Duodenal mucosa (tissue), 2 donors: ENCODE results near the gene OSM.
"Not testable (repeated sequence)": the region's sequence is repeated elsewhere in the genome, so short reads cannot be mapped to it uniquely, and the experiment has no call there.

Experiments used
- H3K27ac ChIP-seq: one replicate; pipeline ENCODE4 v1.7.0; 2013; ENCODE audit warnings: low read depth, low read length
- H3K27me3 ChIP-seq, 2 donors: one replicate each; pipeline ENCODE4 v1.7.0; 2013; ENCODE audit warnings: low read length in 2 of 2, control low read depth in 1 of 2; ENCODE audit not compliant: insufficient read depth in 2 of 2, control insufficient read depth in 1 of 2
- H3K36me3 ChIP-seq, 2 donors: one replicate each; pipeline ENCODE4 v1.7.0; 2013; ENCODE audit warnings: low read length in 2 of 2, control low read depth in 1 of 2; ENCODE audit not compliant: insufficient read depth in 2 of 2, control insufficient read depth in 1 of 2
- H3K4me1 ChIP-seq, 2 donors: one replicate each; pipeline ENCODE4 v1.7.0; 2013; ENCODE audit warnings: low read length in 2 of 2, control low read depth in 1 of 2; ENCODE audit not compliant: insufficient read depth in 2 of 2, control insufficient read depth in 1 of 2
- H3K4me3 ChIP-seq, 2 donors: one replicate each; pipeline ENCODE4 v1.7.0; 2013; ENCODE audit warnings: low read length in 2 of 2, low read depth in 1 of 2
- H3K9ac ChIP-seq, 2 donors: one replicate each; pipeline ENCODE4 v1.7.0; 2013; ENCODE audit warnings: low read length in 2 of 2, low read depth in 1 of 2
- H3K9me3 ChIP-seq, 2 donors: one replicate each; pipeline ENCODE4 v1.7.0; 2013; ENCODE audit warnings: low read length in 2 of 2, control low read depth in 1 of 2; ENCODE audit not compliant: control insufficient read depth in 1 of 2

Gene OSM

GRCh38 chr22:30220338-30221012, 46.2 kb downstream of the OSM start:
- Histone ChIP-seq H3K9ac (no peak overlapping the region), H3K27me3 (no peaks in the 10 kb centered on the region), H3K4me3 (peak overlapping the region in 1 of 2 donors; percentile 1), H3K36me3 (no peaks in the 10 kb centered on the region), H3K9me3 (no peaks in the 10 kb centered on the region), H3K27ac (no peak overlapping the region), H3K4me1 (peaks cover 18 to 19% of the 10 kb centered on the region in 2 donors)

GRCh38 chr22:30219668-30220278, 46.9 kb downstream of the OSM start:
- H3K27ac ChIP-seq, result no peak overlapping the region
- no peaks in the 10 kb centered on the region for H3K27me3 ChIP-seq
- no peak overlapping the region for H3K9ac ChIP-seq
- H3K36me3 ChIP-seq, result no peaks in the 10 kb centered on the region
- peaks cover 18 to 19% of the 10 kb centered on the region in 2 donors for H3K4me1 ChIP-seq
- H3K9me3 ChIP-seq, result no peaks in the 10 kb centered on the region
- H3K4me3 ChIP-seq, result no peak overlapping the region

- no peak overlapping the region for H3K27ac ChIP-seq
- peaks cover 18 to 19% of the 10 kb centered on the region in 2 donors for H3K4me1 ChIP-seq
- no peaks in the 10 kb centered on the region for H3K9me3 ChIP-seq
- H3K36me3 ChIP-seq, result no peaks in the 10 kb centered on the region
- H3K4me3 ChIP-seq, result no peak overlapping the region
- no peak overlapping the region for H3K9ac ChIP-seq
- H3K27me3 ChIP-seq, result no peaks in the 10 kb centered on the region
These were observed 47.5 kb downstream of the OSM start for GRCh38 chr22:30219049-30219654.

- Histone ChIP-seq H3K9ac (no peak overlapping the region), H3K4me3 (no peak overlapping the region), H3K9me3 (no peaks in the 10 kb centered on the region), H3K36me3 (no peaks in the 10 kb centered on the region), H3K27ac (no peak overlapping the region), H3K27me3 (no peaks in the 10 kb centered on the region), H3K4me1 (peaks cover 22 to 25% of the 10 kb centered on the region in 2 donors)
These were observed 48.7 kb downstream of the OSM start for GRCh38 chr22:30217698-30218560.

- no peaks in the 10 kb centered on the region for H3K27me3 ChIP-seq
These were observed 49.9 kb downstream of the OSM start for GRCh38 chr22:30216710-30217109.

GRCh38 chr22:30216272-30216671, 50.4 kb downstream of the OSM start:
- H3K4me3 ChIP-seq, result not testable (repeated sequence)

More at GRCh38 chr22:30216710-30217109, 49.9 kb downstream of the OSM start:
- Histone ChIP-seq H3K4me3 (no peak overlapping the region), H3K27ac (no peak overlapping the region), H3K36me3 (no peaks in the 10 kb centered on the region), H3K9me3 (no peaks in the 10 kb centered on the region), H3K4me1 (peaks cover 29 to 31% of the 10 kb centered on the region in 2 donors), H3K9ac (no peak overlapping the region)

GRCh38 chr22:30214703-30215407, 51.8 kb downstream of the OSM start:
- Histone ChIP-seq H3K9ac (no peak overlapping the region), H3K27me3 (no peaks in the 10 kb centered on the region), H3K27ac (no peak overlapping the region), H3K9me3 (no peaks in the 10 kb centered on the region), H3K4me3 (no peak overlapping the region), H3K36me3 (no peaks in the 10 kb centered on the region), H3K4me1 (peaks cover 14 to 18% of the 10 kb centered on the region in 2 donors)

More at GRCh38 chr22:30216272-30216671, 50.4 kb downstream of the OSM start:
- H3K9me3 ChIP-seq, H3K36me3 ChIP-seq, H3K27ac ChIP-seq, H3K27me3 ChIP-seq, H3K9ac ChIP-seq: not testable (repeated sequence)
- H3K4me1 ChIP-seq, result peaks cover 26 to 29% of the 10 kb centered on the region in 2 donors

- H3K27ac ChIP-seq, result no peak overlapping the region
- no peaks in the 10 kb centered on the region for H3K27me3 ChIP-seq
These were observed 53.6 kb downstream of the OSM start for GRCh38 chr22:30212996-30213441.

More at GRCh38 chr22:30212996-30213441, 53.6 kb downstream of the OSM start:
- Histone ChIP-seq H3K9me3 (no peaks in the 10 kb centered on the region), H3K4me1 (peaks cover 21 to 30% of the 10 kb centered on the region in 2 donors), H3K36me3 (no peaks in the 10 kb centered on the region), H3K9ac (no peak overlapping the region), H3K4me3 (peak overlapping the region in 1 of 2 donors; percentile 30)
